HL-60 (cell line): ENCODE results near the gene ALDH4A1.

Experiments
- GABPA ChIP-seq: IDR thresholded peaks from 2 replicates; pipeline ENCODE4 v1.6.1; 2012; ENCODE audit warnings: low read depth
- POLR2AphosphoS5 ChIP-seq: IDR thresholded peaks from 2 replicates; pipeline ENCODE4 v1.6.1; 2012; ENCODE audit warnings: low read depth
- SPI1 ChIP-seq: IDR thresholded peaks from 2 replicates; pipeline ENCODE4 v1.6.1; 2012; ENCODE audit warnings: low read depth, mild to moderate bottlenecking, borderline replicate concordance
- TF ChIP-seq, protein P1 (sequence below): IDR thresholded peaks from one replicate; pipeline ENCODE4 v1.5.1; 2011; ENCODE audit warnings: low read length, control low read depth, inconsistent platforms; ENCODE audit not compliant: insufficient read depth
- TF ChIP-seq, protein P2 (sequence below): IDR thresholded peaks from 2 replicates; pipeline ENCODE4 v1.6.1; 2012; ENCODE audit warnings: low read depth; ENCODE audit not compliant: insufficient replicate concordance

DNA sequence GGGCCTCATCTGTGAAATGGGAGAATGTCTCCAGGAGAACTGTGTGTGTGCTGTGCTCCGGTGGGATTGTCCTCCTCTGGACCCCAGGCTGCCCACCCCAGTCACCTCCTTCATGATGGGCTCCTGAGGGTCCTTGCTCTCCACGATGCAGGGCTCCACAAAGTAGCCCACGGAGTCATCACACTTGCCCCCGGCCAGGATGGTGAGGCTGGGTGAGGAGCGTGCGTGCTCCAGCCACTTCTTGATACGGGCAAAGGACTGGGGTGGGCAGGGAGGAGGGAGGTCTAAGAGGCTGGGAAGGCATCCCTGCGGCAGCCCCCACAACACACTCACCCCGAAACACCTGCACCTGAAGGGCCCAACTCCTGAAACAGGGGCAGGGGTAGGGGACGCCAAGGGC is 26.1 kb downstream of the ALDH4A1 start:
- TF ChIP-seq, protein P1, sequence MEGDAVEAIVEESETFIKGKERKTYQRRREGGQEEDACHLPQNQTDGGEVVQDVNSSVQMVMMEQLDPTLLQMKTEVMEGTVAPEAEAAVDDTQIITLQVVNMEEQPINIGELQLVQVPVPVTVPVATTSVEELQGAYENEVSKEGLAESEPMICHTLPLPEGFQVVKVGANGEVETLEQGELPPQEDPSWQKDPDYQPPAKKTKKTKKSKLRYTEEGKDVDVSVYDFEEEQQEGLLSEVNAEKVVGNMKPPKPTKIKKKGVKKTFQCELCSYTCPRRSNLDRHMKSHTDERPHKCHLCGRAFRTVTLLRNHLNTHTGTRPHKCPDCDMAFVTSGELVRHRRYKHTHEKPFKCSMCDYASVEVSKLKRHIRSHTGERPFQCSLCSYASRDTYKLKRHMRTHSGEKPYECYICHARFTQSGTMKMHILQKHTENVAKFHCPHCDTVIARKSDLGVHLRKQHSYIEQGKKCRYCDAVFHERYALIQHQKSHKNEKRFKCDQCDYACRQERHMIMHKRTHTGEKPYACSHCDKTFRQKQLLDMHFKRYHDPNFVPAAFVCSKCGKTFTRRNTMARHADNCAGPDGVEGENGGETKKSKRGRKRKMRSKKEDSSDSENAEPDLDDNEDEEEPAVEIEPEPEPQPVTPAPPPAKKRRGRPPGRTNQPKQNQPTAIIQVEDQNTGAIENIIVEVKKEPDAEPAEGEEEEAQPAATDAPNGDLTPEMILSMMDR, result no peak
- TF ChIP-seq POLR2AphosphoS5 (no peak), GABPA (no peak), SPI1 (no peak)
- TF ChIP-seq, protein P2, sequence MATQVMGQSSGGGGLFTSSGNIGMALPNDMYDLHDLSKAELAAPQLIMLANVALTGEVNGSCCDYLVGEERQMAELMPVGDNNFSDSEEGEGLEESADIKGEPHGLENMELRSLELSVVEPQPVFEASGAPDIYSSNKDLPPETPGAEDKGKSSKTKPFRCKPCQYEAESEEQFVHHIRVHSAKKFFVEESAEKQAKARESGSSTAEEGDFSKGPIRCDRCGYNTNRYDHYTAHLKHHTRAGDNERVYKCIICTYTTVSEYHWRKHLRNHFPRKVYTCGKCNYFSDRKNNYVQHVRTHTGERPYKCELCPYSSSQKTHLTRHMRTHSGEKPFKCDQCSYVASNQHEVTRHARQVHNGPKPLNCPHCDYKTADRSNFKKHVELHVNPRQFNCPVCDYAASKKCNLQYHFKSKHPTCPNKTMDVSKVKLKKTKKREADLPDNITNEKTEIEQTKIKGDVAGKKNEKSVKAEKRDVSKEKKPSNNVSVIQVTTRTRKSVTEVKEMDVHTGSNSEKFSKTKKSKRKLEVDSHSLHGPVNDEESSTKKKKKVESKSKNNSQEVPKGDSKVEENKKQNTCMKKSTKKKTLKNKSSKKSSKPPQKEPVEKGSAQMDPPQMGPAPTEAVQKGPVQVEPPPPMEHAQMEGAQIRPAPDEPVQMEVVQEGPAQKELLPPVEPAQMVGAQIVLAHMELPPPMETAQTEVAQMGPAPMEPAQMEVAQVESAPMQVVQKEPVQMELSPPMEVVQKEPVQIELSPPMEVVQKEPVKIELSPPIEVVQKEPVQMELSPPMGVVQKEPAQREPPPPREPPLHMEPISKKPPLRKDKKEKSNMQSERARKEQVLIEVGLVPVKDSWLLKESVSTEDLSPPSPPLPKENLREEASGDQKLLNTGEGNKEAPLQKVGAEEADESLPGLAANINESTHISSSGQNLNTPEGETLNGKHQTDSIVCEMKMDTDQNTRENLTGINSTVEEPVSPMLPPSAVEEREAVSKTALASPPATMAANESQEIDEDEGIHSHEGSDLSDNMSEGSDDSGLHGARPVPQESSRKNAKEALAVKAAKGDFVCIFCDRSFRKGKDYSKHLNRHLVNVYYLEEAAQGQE, result no peak
